OCI-LY1 (cell line): ENCODE data around the gene TMEM256.

Experiments
- H2AFZ ChIP-seq: fragments of 200-600 bp; sonication (generic), shearing (Covaris generic); 2 replicates; pipeline ENCODE4 v1.6.0; 2014; ENCODE audit warnings: antibody characterized with exemption, mild to moderate bottlenecking, low read length
- H3F3A ChIP-seq: fragments of 200-600 bp; sonication (generic), shearing (Covaris generic); 2 replicates; pipeline ENCODE4 v1.6.0; 2014; ENCODE audit warnings: mild to moderate bottlenecking, antibody characterized with exemption, low read length, moderate library complexity; ENCODE audit not compliant: insufficient read depth
- H3K27ac ChIP-seq: fragments of 200-600 bp; sonication (generic); 2 replicates; pipeline ENCODE4 v1.5.1; 2014; ENCODE audit warnings: low read length, mixed run types, mild to moderate bottlenecking, low read depth; ENCODE audit not compliant: poor library complexity, severe bottlenecking
- H3K27me3 ChIP-seq: fragments of 200-600 bp; sonication (generic); 2 replicates; pipeline ENCODE4 v1.6.0; 2014; ENCODE audit warnings: antibody characterized with exemption, mild to moderate bottlenecking, low read length, moderate library complexity; ENCODE audit not compliant: insufficient read depth
- H3K36me3 ChIP-seq: fragments of 200-600 bp; sonication (generic); 2 replicates; pipeline ENCODE4 v1.6.1; 2014; ENCODE audit warnings: mild to moderate bottlenecking, antibody characterized with exemption, low read length, moderate library complexity, mixed read lengths; ENCODE audit not compliant: insufficient read depth
- H3K4me1 ChIP-seq: fragments of 200-600 bp; sonication (generic); 2 replicates; pipeline ENCODE4 v1.5.1; 2014; ENCODE audit warnings: mild to moderate bottlenecking, low read length, moderate library complexity; ENCODE audit not compliant: insufficient read depth, severe bottlenecking
- H3K4me2 ChIP-seq: fragments of 200-600 bp; sonication (generic), shearing (Covaris generic); 2 replicates; pipeline ENCODE4 v1.6.1; 2014; ENCODE audit warnings: low read length
- H3K4me3 ChIP-seq: fragments of 200-600 bp; sonication (generic); 2 replicates; pipeline ENCODE4 v1.5.1; 2014; ENCODE audit warnings: low read length, low read depth, mild to moderate bottlenecking, mixed read lengths; ENCODE audit not compliant: poor library complexity, severe bottlenecking
- H3K79me2 ChIP-seq: fragments of 200-600 bp; shearing (Covaris generic); 2 replicates; pipeline ENCODE4 v1.6.1; 2016; ENCODE audit warnings: mixed run types, low read length, mixed read lengths; ENCODE audit not compliant: insufficient read depth
- H3K9ac ChIP-seq: fragments of 200-600 bp; sonication (generic), shearing (Covaris generic); 2 replicates; pipeline ENCODE4 v1.6.1; 2014; ENCODE audit warnings: mild to moderate bottlenecking, low read length, mixed read lengths
- H3K9me2 ChIP-seq: fragments of 200-600 bp; sonication (generic), shearing (Covaris generic); 2 replicates; pipeline ENCODE4 v1.6.1; 2014; ENCODE audit warnings: low read depth, mild to moderate bottlenecking, low read length, mixed read lengths
- H3K9me3 ChIP-seq: fragments of 200-600 bp; shearing (Covaris generic); 2 replicates; pipeline ENCODE4 v1.6.1; 2014; ENCODE audit warnings: low read length, mixed read lengths
- H4K20me1 ChIP-seq: fragments of 200-600 bp; sonication (generic), shearing (Covaris generic); 2 replicates; pipeline ENCODE4 v1.6.0; 2016; ENCODE audit warnings: mild to moderate bottlenecking, low read length; ENCODE audit not compliant: insufficient read depth
- CTCF ChIP-seq: fragments of 200-600 bp; sonication (generic), shearing (Covaris generic); IDR thresholded peaks from 2 replicates; pipeline ENCODE4 v1.5.1; 2017; ENCODE audit warnings: mild to moderate bottlenecking, antibody characterized with exemption, low read length, moderate library complexity, mixed read lengths
- EZH2 ChIP-seq: fragments of 200-600 bp; sonication (generic), shearing (Covaris generic); IDR thresholded peaks from 2 replicates; pipeline ENCODE4 v1.8.0; 2017; ENCODE audit warnings: borderline replicate concordance, mixed run types, mild to moderate bottlenecking, antibody characterized with exemption, low read length, moderate library complexity, mixed read lengths

Gene TMEM256

DNA sequence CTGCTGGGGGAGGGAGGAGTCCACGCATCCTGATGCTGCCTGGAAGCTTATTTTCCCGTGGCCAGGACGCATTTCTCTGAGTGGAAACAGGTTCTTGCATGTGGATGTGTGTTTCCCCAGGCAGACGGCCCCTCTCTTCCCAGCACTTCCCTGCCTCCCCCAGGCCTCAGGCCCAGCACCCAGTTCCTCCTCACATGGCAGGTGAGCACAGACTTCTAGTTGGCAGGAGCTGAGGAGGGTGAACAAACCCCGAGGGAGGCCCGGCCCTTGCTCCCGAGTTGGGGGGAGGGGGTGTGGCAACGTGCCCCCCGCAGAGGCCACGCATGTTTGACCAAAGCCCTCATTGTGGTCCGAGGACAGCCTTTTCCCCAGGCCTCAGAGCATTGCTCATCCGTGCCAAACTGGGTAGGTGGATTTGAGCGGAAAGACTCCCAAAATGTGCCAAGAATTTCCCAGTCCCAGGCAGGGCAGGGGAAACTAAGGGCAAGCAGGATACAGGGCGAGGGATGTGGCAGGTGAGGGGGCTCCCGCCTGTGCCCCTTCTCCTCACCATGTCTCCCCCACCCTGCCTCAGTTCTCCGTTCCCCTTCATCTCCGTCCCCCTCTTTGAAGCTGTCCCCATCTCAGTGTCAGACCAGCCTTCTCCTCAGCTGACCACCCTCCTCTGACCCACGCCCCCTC lies 14.7 kb upstream of the TMEM256 start:
- TF ChIP-seq EZH2 = no peak
- no peaks in the 10 kb centered on the region for H3F3A ChIP-seq
- no peak overlapping the region for H2AFZ ChIP-seq

DNA sequence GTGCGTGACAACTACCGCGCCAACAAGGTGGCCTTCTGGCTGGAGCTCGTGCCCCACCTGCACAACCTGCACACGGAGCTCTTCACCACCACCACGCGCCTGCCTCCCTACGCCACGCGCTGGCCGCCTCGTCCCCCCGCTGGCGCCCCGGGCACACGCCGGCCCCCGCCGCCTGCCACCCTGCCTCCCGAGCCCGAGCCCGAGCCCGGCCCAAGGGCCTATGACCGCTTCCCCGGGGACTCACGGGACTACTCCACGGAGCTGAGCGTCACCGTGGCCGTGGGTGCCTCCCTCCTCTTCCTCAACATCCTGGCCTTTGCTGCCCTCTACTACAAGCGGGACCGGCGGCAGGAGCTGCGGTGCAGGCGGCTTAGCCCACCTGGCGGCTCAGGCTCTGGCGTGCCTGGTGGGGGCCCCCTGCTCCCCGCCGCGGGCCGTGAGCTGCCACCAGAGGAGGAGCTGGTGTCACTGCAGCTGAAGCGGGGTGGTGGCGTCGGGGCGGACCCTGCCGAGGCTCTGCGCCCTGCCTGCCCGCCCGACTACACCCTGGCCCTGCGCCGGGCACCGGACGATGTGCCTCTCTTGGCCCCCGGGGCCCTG lies 13.3 kb upstream of the TMEM256 start:
- no peaks in the 10 kb centered on the region for H3K9me3 ChIP-seq
- no peak overlapping the region for H3K4me3 ChIP-seq

More for the DNA sequence above, 14.7 kb upstream of the TMEM256 start:
- H3K36me3 ChIP-seq = no peaks in the 10 kb centered on the region
- H3K9me3 ChIP-seq = no peaks in the 10 kb centered on the region
- peaks cover 26% of the 10 kb centered on the region; the same call in 1 of the 2 replicates for H3K27me3 ChIP-seq
- H3K9ac ChIP-seq = no peak overlapping the region
- H3K9me2 ChIP-seq = no peaks in the 10 kb centered on the region
- no peaks in the 10 kb centered on the region for H3K79me2 ChIP-seq
- H4K20me1 ChIP-seq = no peaks in the 10 kb centered on the region
- no peak overlapping the region for H3K27ac ChIP-seq
- H3K4me2 ChIP-seq = no peak overlapping the region
- H3K4me3 ChIP-seq = no peak overlapping the region
- no peaks in the 10 kb centered on the region for H3K4me1 ChIP-seq

GRCh38 chr17:7416323-7416722 lies 12.4 kb upstream of the TMEM256 start:
- TF ChIP-seq EZH2 (no peak), CTCF (peak; percentile 17; the same call in 1 of the 2 replicates)
- Histone ChIP-seq H3K27me3 (peaks cover 26% of the 10 kb centered on the region; the same call in 1 of the 2 replicates), H3F3A (no peaks in the 10 kb centered on the region), H3K4me1 (no peaks in the 10 kb centered on the region), H2AFZ (no peak overlapping the region), H4K20me1 (no peaks in the 10 kb centered on the region), H3K9ac (no peak overlapping the region), H3K9me3 (no peaks in the 10 kb centered on the region), H3K27ac (no peak overlapping the region), H3K4me2 (no peak overlapping the region), H3K9me2 (no peaks in the 10 kb centered on the region), H3K79me2 (no peaks in the 10 kb centered on the region), H3K36me3 (no peaks in the 10 kb centered on the region), H3K4me3 (no peak overlapping the region)

More for the DNA sequence above, 13.3 kb upstream of the TMEM256 start:
- no peak overlapping the region for H3K27ac ChIP-seq
- H3K4me1 ChIP-seq = no peaks in the 10 kb centered on the region
- no peak for TF ChIP-seq EZH2
- TF ChIP-seq CTCF = no peak
- H3K27me3 ChIP-seq = peaks cover 26% of the 10 kb centered on the region; the same call in 1 of the 2 replicates
- no peaks in the 10 kb centered on the region for H3K79me2 ChIP-seq
- H3K9me2 ChIP-seq = no peaks in the 10 kb centered on the region
- H3K4me2 ChIP-seq = no peak overlapping the region
- H3K9ac ChIP-seq = no peak overlapping the region
- H4K20me1 ChIP-seq = no peaks in the 10 kb centered on the region
- H2AFZ ChIP-seq = no peak overlapping the region
- no peaks in the 10 kb centered on the region for H3F3A ChIP-seq
- no peaks in the 10 kb centered on the region for H3K36me3 ChIP-seq
